HG03342 (cell line): ENCODE results near the gene SERPINA9.

Experiments used
- ATAC-seq: cut with Tn5 transposase; IDR thresholded peaks from one replicate; pipeline ENCODE4 v1.9.1; 2021; ENCODE audit warnings: mild to moderate bottlenecking, moderate library complexity; ENCODE audit not compliant: unreplicated experiment

The SERPINA9 gene

DNA sequence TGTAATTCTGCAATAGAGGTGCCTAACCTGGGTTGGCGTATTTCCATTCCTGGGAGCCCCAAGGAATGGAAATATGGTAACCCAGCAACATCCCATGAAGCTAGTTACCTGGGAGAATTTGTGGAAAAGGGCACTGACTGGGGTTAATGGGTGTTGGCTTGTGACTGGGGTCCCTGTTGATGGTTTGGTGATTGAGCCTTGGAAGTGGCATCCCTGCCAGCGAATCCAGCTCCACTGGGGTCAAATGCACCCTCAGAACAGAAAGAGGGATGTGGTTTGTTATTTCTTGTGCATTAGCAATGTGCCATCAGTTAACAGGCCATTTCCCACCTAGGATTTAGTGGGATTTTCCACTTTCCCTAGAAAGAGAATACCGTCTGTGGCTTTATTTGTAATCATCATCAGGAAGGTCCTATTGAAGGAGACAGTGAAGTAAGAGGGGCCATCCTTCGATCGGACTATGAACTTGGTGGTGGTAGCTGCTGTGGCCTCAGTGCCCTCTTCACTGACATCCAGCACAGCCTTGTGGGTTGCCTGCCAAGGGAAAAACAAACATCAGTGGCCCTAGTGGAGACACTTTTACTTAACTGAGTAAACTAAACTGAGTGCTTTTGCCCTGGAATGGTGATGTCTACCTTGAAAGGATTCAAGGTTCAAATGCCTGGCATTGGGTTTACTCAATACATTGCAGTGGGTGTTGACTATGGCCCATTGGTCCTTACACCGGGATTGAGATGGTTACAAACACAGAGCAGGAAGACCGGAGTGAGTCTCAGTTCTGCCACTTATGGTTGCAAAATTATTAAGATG lies 13.0 kb downstream of the SERPINA9 start:
- no peak for ATAC-seq

DNA sequence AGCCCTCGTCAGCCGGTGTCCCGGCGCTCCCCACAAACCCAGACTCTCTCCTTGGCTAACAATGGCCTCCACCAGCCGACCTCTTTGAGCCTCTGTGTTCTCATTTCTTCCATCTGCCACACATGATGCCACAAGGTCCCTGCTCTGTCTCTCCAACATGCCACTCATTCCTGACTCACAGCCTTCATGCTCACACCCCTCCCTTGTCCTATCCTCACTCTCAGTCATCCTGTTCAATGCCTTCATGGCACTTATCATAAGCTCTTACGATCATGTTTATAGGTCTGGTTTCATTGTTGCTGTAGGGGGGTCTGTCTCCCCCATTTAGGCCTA lies 13.8 kb downstream of the SERPINA9 start:
- ATAC-seq: no peak

DNA sequence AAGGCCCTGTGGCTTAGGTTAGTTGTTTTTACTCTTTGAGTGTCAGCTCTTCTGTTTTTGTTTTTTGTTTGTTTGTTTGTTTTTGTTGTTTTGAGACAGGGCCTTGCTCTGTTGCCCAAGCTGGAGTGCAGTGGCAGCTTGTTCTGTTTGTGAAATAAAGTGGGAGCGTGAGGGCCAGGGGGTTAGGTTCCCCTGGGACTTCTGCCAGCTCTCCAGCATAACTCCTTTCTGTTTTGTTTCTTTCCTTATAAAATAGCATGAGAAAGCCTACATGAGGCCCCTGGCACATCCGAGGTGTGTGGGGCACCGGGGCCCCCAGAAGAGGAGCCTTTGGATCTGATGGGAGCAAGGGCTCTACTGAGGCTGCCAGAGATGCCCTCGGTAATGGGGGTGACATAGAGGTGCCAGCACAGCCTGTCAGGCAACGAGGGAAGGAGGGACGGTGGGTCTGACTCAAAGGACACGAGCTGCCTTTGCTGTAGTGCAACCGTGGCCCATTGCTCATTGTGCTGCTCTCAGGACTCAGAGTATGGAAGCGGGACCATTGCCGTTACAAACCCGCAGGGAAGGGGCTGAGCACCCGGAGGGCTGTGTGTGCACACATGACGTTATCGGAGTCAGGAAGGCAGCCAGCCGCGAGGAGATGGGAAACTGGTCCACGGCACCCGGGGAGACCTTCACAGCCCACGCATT lies 14.3 kb downstream of the SERPINA9 start:
- ATAC-seq: no peak

DNA sequence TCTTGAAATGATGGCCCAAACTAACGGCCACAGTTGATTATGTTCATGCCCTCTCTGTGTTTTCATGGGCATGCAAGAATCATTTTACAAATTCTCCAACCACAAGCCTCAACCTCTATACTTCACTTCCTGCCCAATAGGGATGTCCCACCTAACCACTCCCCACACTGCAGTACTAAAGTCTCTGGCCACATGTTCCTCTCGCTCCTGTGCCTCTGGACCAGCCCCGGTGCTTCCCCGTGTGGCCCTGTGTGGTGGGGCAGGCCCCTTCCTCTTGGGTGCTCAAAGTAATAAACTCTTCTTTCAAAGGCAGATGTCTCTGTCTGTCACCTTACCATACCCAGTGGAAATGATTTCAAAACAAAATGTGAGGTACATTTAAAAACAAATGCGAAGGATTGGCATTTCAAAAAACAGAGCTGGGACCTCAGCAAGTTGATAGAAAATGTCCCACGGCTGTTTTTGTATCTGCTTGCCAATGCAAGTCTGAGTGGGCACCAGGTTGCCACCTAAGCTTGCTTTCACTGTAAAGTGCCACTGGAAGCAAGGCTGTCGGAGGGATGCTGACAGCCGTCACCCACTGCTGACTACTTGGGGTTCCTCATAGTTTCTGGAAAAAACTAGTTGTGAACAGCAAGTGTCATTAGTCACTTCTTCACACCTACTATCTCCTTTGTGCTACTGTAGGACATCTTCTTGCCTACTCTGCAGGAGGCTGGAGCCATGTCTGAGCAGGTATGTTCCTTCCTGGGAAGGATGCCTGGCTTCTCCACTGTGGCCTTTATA lies 15.2 kb downstream of the SERPINA9 start:
- ATAC-seq: no peak

DNA sequence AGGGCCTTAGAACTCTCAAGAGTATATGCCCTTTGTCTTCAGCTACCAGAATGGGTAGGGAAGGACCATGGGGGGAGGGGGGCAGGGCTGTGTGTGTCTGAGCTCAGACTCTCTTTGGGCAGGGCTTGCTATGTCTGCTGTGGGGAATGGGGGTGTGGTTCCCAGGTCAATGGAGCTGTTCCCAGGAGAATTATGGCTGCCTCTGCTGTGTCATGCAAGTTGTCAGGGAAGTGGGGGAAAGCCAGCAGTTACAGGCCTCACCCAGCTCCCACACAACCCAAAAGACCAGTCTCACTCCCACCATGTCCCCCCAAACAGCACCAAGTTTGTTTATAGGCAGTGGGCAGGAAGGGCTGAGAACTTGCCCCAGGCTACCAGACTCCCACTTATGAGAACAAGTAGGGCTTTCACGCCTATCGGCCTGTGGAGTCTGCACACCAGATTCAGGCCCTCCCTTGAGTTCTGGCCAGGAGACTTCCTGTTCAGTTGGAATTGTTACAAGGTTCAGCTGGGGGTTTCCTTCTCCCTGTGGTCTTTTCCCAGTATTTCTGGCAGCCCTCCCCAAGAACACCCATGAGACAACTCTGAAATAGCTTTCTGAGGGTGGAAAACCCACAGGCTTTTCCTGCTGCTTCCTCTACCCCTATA lies 17.3 kb downstream of the SERPINA9 start:
- ATAC-seq: no peak

DNA sequence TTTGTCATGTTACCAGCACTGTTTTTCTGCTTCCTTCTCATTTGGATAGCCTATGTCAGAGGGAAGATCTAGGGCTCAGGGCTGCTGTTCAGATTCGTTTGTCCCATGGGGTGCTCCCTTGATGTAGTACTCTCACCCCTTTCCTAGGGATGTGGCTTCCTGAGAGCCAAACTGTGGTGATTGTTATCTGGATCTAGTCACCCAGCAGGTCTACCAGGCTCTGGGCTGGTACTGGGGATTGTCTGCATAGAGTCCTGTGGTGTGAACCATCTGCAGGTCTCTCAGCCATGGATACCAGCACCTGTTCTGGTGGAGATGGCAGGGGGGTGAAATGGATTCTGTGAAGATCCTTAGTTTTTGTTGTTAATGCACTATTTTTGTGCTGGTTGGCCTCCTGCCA lies 17.9 kb downstream of the SERPINA9 start:
- ATAC-seq: no peak

DNA sequence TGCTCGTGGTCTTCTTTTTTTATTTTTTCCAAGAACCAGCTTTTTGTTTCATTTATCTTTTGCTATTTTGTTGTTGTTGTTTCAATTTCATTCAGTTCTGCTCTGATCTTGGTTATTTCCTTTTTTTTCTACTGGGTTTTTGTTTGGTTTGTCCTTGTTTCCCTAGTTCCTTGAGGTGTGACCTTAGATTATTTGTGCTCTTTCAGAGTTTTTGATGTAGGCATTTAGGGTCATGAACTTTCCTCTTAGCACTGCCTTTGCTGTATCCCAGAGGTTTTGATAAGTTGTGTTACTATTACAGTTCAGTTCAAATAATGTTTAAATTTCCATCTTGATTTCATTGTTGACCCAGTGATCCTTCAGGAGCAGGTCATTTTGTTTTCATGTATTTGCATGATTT lies 20.1 kb downstream of the SERPINA9 start:
- ATAC-seq: no peak

DNA sequence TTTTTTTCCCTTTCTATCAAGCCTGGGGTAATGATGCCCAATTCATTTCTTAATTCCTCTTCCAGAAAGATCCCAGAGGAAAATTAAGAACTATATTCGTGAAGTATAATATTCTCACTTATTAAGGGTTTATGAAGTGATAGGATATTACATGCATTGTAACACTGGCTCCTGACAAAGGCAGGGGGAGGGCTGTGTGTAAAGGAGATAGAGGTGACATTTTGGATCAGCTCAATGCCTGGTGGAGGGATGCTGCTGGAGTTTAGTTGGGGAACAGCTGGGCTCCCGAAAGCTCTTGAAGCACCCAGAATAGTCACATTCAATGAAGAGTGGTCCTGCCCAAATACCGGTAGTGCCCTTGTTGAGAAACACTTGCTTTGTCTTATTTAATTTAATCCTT lies 24.2 kb downstream of the SERPINA9 start:
- no peak for ATAC-seq

DNA sequence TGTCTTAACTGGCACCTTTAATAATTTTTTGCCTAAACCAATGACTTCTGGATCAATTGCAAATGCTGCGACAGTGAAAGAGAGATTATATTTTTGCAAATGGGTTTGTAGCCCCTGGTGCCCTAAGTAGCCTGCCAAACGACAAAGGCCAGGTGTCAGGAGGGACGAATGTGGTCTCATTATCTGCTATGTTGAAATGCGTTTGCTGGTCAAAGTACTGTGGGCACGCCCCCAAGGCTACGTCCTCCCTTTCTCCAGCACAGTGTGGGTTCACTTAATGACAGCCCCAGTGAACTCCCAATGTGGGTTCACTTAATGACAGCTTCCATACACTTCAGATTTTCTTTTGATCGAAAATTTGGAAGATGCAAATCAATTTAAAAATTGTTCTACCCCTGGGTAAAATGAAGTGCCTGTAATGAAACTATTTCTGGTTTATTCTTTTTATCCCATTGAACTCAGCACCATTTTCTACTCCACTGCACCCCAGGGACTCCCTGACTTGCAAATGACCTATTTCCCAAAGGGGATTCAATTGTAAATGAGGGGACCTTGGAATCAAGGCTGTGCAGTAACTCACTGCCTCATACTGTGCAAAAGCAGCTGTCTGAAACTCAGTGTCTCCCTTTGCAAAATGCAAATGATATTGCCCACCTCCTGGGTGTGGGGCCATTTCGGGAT lies 24.8 kb downstream of the SERPINA9 start:
- no peak for ATAC-seq

DNA sequence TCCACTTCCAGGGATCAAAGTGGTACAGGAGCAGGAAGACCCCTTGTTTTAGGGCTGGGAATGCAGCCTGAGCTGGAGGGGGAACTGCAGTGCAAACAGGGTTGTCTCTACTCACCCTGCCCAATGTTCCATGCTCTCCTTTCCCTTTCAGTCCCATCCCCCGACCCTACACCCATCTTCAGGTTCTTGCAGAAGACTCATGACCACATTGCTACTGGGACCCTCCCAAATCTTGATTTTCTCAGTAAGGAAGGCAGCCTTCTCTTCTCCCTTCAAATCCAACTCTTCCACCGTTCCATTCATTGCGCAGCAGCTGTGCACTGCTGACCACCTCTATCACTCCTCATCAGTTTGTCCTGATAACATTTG lies 25.3 kb downstream of the SERPINA9 start:
- ATAC-seq: no peak

DNA sequence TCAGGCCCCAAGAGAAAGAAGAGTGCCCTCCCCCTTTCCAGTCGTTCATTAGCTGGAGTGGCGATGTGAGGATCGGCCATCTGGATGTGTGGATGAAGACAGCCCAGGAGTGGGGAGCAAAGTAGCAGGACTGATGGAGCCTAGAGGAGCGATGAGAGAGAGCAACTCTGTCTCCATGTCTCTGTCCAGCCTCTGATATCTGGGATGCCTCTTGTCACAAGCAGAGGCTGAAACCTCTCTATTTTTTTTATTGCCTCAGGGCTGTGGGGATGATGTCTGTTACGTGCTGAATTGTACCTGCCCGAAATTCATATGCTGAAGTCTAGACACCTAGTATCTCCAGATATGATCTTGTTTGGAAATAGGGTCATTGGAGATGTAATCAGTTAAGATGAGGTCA lies 26.1 kb downstream of the SERPINA9 start:
- no peak for ATAC-seq

DNA sequence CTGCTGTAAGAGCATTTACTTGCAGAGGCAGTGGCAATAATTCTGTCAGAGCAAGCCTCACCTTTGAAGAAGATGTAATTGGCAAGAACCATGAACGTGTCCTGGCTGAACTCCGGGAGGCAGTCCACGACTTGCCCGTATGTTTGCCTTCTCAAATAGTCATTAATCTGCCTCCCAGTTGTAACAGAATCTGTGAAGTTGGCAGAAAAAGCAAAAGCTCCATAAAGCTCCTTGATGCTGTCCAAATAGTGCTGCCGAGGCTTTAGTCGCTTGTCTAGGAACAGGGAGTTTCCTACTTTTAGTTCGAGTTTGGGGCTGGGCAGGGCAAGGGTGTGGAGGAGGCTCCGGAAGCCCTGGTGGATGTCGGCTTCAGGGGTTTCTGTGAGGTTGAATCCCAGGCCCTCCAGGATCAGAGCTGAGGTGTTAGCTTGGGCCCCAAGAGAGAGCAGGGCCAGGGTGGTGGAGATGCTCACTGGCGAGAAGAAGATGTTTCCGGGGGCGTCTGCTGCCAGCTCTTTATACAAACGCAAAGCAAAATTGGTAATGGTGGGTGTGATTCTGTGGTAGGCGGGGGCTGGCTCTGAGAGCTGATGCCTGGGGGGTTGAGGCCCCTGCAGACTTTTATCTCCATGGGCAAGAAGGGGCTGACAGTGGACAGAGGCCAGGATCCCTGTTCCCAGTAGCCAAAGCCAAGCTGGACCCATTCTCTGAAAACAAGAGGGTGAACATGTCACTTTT lies 27.8 kb downstream of the SERPINA9 start:
- ATAC-seq: no peak

DNA sequence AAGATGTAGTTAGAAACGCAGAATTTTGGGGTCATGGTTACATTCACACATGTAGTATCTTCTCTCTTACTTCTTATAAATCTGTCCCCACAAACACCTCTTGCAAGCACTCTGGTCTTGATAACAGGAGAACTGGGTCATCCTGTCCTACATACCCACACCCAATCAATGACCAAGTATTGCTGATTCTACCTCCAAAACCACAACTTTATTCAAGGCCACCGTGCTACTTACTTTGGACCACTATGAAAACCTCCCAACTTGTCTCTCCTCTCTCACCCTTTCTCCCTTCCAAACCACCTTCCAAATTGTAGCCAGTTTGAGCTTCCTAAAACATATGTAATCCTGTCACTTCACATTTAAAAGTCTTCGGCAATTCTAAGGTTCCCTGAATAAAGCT lies 28.8 kb downstream of the SERPINA9 start:
- no peak for ATAC-seq

DNA sequence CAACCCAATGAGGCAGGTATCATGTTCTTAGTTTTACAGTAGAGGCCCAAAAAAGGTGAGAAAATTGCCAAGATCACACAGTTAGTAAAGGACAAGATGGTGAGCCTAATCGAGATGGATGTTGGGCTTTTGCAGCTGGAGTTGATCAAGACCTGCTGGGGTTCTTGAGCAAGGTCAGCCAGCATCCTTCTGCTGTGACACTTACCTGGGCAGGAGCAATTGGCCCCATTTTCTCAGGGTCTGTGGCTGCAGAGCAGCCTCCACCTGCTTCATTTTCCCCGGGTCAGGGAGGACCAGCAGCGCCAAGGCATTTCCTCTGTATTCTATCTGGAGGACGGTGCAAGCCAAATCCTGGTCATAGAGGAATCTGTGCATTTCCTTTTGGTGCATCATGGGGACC lies 29.9 kb downstream of the SERPINA9 start:
- ATAC-seq: no peak

DNA sequence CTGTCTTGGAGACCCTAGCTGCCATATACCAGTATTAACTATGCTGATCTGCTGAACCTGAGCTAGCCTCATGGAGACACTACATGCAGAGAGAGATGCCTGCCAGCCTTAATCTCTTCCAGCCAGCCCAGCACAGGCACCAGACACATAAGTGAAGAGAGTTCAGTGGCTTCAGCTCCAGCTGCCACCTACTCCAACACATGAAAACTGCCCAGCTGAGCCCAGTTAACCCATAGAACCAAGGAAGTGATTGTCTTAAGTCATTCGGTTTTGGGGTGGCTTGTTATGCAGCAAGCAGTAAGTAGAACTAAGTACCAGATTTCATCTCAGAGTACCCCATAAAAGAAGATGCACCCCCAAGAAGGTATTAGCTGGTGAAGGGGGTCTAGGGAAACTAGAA lies 31.0 kb downstream of the SERPINA9 start:
- no peak for ATAC-seq

DNA sequence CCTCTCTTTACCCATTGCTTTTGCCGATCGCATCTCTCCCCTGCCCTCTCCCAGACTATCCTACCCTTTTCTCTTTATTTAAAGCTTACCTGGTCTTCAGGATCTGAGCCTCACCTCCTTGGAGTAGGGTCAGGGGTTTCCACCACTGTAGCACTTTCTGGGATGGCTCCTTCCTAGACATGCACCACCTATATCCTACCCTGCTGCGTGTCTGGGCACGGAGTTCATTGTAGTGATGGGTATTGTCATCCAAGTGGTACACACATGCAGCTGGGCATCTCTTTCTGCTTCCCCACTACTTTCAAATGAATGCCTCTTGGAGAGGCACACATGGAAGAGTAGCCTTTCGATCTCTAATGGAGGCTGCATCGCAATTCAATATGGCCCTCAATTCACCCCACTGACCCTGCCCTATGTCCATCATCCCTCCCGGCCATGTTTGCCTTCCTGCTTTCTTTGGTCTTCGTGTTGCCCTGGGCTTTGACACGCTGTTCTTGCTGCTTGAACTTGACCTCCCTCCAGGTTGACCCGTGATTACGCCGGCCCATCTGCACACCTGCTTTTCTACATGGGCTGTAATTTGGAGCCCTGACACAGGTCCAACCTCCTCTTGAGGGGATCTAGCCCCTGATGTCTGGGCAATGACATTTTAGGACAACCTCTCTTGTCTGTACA lies 34.3 kb downstream of the SERPINA9 start:
- no peak for ATAC-seq

DNA sequence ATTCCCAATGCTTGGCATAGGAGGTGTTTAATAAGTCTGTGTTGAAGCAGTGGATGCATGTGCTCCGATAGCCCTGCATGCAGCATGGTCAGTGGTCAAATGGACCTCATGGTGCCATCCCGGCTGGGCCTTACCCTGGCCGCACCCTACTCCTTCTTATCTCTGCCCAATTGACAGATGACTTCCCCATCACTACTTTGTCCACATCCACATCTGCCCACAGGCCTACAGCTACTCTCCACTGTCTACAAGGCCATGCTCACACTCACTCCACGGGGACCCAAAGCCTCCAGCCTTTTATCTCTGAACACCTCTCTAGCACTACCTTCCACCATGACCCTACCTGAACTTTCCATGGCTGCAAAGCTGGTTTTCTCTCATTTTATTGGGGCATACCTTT lies 34.9 kb downstream of the SERPINA9 start:
- ATAC-seq: no peak

DNA sequence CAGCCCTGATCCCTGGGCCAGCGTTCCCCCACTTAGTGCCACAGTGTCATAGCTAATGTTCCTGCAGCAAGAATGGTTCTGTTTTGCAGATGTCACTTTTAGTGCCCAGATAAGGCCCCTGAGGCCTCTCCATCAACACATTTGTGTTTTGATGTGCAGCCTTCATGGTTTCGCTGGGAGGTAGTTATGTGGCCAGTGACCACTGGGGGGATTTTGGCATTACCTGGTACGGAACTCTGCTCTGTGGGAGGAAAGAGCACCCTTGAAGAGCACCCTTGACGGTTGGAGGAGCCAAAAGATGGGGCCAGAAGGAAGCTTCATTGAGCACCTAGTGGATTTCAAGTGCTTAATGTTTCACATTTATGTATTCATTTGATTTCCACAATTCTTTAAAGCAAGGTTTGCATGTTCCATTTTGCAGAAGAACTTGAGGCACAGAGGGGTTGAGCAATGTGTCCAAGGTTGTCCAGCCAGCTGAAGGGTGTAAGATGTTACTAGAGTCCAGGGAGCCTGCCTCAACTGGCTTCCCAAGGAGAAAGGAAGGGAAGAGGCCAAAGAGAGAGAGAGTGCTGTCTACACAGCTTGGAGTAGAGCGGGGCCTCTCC lies 36.4 kb downstream of the SERPINA9 start:
- ATAC-seq: no peak

DNA sequence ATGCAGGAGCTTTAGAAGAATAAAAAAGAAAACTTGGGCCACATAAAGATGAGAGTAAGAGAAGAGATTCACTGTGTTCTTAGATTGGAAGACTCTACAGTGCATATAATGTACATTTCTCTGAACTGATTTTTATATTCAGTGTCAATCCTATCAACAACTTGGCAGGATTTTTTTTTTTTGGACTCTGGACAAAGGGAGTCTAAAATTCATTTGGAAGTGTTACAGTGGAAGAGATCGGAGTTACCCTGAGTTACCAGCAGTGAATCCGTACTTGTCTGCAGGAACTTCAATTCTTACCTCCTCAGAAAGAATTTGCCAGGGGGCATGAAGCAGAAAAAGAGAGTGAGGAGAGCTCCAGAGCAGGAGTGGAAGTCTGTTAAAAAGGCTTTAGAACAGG lies 47.4 kb downstream of the SERPINA9 start:
- no peak for ATAC-seq
